Endothelial cell of umbilical vein (primary cell): ENCODE measurements around the gene UROD. TPM values are rescaled to one million over a fixed set of nuclear protein-coding genes. Genes with fewer than 3 reads are reported as not detected.

Experiments
- BruUV-seq: library from RNA; stranded (reverse); fragments of 400-500 nt; replicated peaks from 2 replicates; lab custom pipeline; 2021; lab: Mats Ljungman, UMichigan
- CTCF ChIA-PET: fragments of 300-600, 350-600 bp; sonication (Branson Sonifier 250); formaldehyde crosslinking; loops from one replicate; lab custom pipeline; 2021; ENCODE audit warnings: antibody characterized with exemption, inconsistent platforms; lab: Charles Lee
- POLR2A ChIA-PET: fragments of 300-600, 350-600 bp; sonication (Branson Sonifier 250); formaldehyde crosslinking; loops from one replicate; lab custom pipeline; 2021; ENCODE audit warnings: antibody characterized with exemption, inconsistent platforms; lab: Charles Lee
- DNase-seq: peaks from one replicate; pipeline ENCODE4 v3.0.0-alpha.2; 2011; ENCODE audit warnings: low read depth, low spot score
- FAIRE-seq: peaks from 2 replicates; lab custom pipeline; 2011; peaks lifted over from hg19 to GRCh38; lab: Jason Lieb, UNC
- H2AFZ ChIP-seq: 2 replicates; pipeline ENCODE4 v1.6.0; 2012; ENCODE audit warnings: low read depth, low read length, control low read depth, inconsistent platforms
- H3K27ac ChIP-seq: 2 replicates; pipeline ENCODE4 v1.5.1; 2011; ENCODE audit warnings: low read depth, mild to moderate bottlenecking, control low read depth, low read length, moderate library complexity; ENCODE audit not compliant: insufficient read depth
- H3K27me3 ChIP-seq, 2 experiments: 2 replicates each; pipeline versions ENCODE4 v1.6.0 to v1.6.1; 2011; ENCODE audit warnings: low read length in 2 of 2, mixed read lengths in 1 of 2; ENCODE audit not compliant: control insufficient read depth in 2 of 2, insufficient read depth in 2 of 2
- H3K36me3 ChIP-seq, 2 experiments: 2 replicates in 1 of 2; 3 replicates in 1 of 2; pipeline ENCODE4 v1.5.1; 2011; ENCODE audit warnings: low read length in 2 of 2, mild to moderate bottlenecking in 1 of 2, moderate library complexity in 1 of 2; ENCODE audit not compliant: control insufficient read depth in 2 of 2, insufficient read depth in 2 of 2; ENCODE audit errors: extremely low read depth in 1 of 2
- H3K4me1 ChIP-seq: 3 replicates; pipeline ENCODE4 v1.5.1; 2011; ENCODE audit warnings: mild to moderate bottlenecking, low read length; ENCODE audit not compliant: control insufficient read depth, insufficient read depth; ENCODE audit errors: extremely low read depth
- H3K4me2 ChIP-seq: 2 replicates; pipeline ENCODE4 v1.6.1; 2011; ENCODE audit warnings: low read length, control low read depth, mixed read lengths; ENCODE audit not compliant: insufficient read depth
- H3K4me3 ChIP-seq, 3 experiments: fragments of 200-600 bp in 1 of 3; sonication (generic), shearing (Covaris generic) in 1 of 3; replicated peaks in 1 of 3; 2 replicates each; pipeline ENCODE4 v1.5.1; 2011 to 2016; ENCODE audit warnings: control low read depth in 3 of 3, low read length in 3 of 3, mild to moderate bottlenecking in 2 of 3, inconsistent platforms in 1 of 3, low read depth in 1 of 3, moderate library complexity in 1 of 3; ENCODE audit not compliant: insufficient read depth in 1 of 3
- H3K79me2 ChIP-seq: 2 replicates; pipeline ENCODE4 v1.6.0; 2012; ENCODE audit warnings: low read length, inconsistent platforms; ENCODE audit not compliant: control insufficient read depth, insufficient read depth
- H3K9ac ChIP-seq: replicated peaks from 2 replicates; pipeline ENCODE3; 2011; ENCODE audit warnings: low read length, control low read depth; ENCODE audit not compliant: insufficient read depth; ENCODE audit errors: extremely low read depth
- H3K9me1 ChIP-seq: replicated peaks from 3 replicates; pipeline ENCODE4 v1.6.0; 2011; ENCODE audit warnings: mild to moderate bottlenecking, low read length; ENCODE audit not compliant: control insufficient read depth, insufficient read depth; ENCODE audit errors: extremely low read depth
- H3K9me3 ChIP-seq: replicated peaks from 2 replicates; pipeline ENCODE4 v1.5.1; 2012; ENCODE audit warnings: low read length, inconsistent platforms; ENCODE audit not compliant: control insufficient read depth, insufficient read depth
- H4K20me1 ChIP-seq: replicated peaks from 2 replicates; pipeline ENCODE3; 2011; ENCODE audit warnings: mild to moderate bottlenecking, low read length; ENCODE audit not compliant: control insufficient read depth, insufficient read depth; ENCODE audit errors: extremely low read depth
- CTCF ChIP-seq, 2 donors: IDR thresholded peaks; 1 replicate in 1 of 2; 2 replicates in 1 of 2; pipeline ENCODE4 v1.5.1; 2011; ENCODE audit warnings: low read length in 2 of 2, mild to moderate bottlenecking in 2 of 2, moderate library complexity in 2 of 2, control low read depth in 1 of 2, inconsistent platforms in 1 of 2, low read depth in 1 of 2; ENCODE audit not compliant: insufficient read depth in 1 of 2; ENCODE audit errors: extremely low read depth in 1 of 2
- EZH2 ChIP-seq: IDR thresholded peaks from 2 replicates; pipeline ENCODE4 v1.6.1; 2012; ENCODE audit warnings: borderline replicate concordance, low read depth, mild to moderate bottlenecking, moderate library complexity, low read length, inconsistent platforms; ENCODE audit not compliant: severe bottlenecking
- FOS ChIP-seq: IDR thresholded peaks from 2 replicates; pipeline ENCODE4 v1.6.1; 2011; ENCODE audit warnings: mild to moderate bottlenecking, low read length, moderate library complexity, borderline replicate concordance; ENCODE audit not compliant: insufficient read depth
- GATA2 ChIP-seq: IDR thresholded peaks from 2 replicates; pipeline ENCODE4 v1.7.0; 2011; ENCODE audit warnings: low read depth, mild to moderate bottlenecking, moderate library complexity, mixed read lengths, low read length; ENCODE audit not compliant: insufficient read length, insufficient read depth
- JUN ChIP-seq: IDR thresholded peaks from 2 replicates; pipeline ENCODE4 v1.6.1; 2011; ENCODE audit warnings: borderline replicate concordance, low read depth; ENCODE audit not compliant: insufficient read length, insufficient read depth
- MAX ChIP-seq: IDR thresholded peaks from 2 replicates; pipeline ENCODE4 v1.6.1; 2011; ENCODE audit not compliant: insufficient read depth, insufficient read length
- MYC ChIP-seq: IDR thresholded peaks from one replicate; pipeline ENCODE4 v1.6.1; 2011; ENCODE audit warnings: mild to moderate bottlenecking, low read depth, low read length
- POLR2A ChIP-seq: IDR thresholded peaks from 2 replicates; pipeline ENCODE4 v1.6.1; 2012; ENCODE audit warnings: low read depth, mild to moderate bottlenecking, control low read depth, low read length
- POLR2AphosphoS5 ChIP-seq: IDR thresholded peaks from 2 replicates; pipeline ENCODE4 v1.6.1; 2012; ENCODE audit warnings: low read depth, mild to moderate bottlenecking, control low read depth, low read length, moderate library complexity; ENCODE audit not compliant: insufficient read depth
- dilution Hi-C: fragments of 300-500 bp; cut with MboI; formaldehyde crosslinking; loops from one replicate; pipeline ENCODE4 v1.15.0; 2019; ENCODE audit warnings: low sequenced_read_pairs; ENCODE audit not compliant: extremely low pct_ligation_motif_present
- intact Hi-C: fragments of 100-400 bp; cut with micrococcal nuclease; formaldehyde crosslinking; loops from one replicate; pipeline ENCODE4 v1.10.0; 2022
- polyA plus RNA-seq, 4 experiments: library from polyadenylated mRNA; depleted of rRNA in 3 of 4; stranded (reverse) in 3 of 4; unstranded in 1 of 4; fragments of >200 nt; gene quantifications; 2 replicates each; pipeline versions ENCODE4 v1.2.1 to v1.2.3, GENCODE V29; 2011 to 2012; ENCODE audit warnings: missing spikeins in 1 of 4
- total RNA-seq: library from RNA; stranded (reverse); gene quantifications from 2 replicates; pipeline ENCODE4 v1.2.3, GENCODE V29; 2021

The UROD gene
- total and polyA plus RNA-seq, 2 donors (not counting 3 experiments of a cell fraction or from before 2014, with no cell fraction given): 192 to 636 TPM

- H3K79me2 ChIP-seq: no peaks in the 10 kb centered on the region
- ChIA-PET CTCF (interaction anchor here (1.2 kb wide), 1 partner anchor 24 kb away, joined by 4 read pairs; no protein-coding TSS in a partner anchor), POLR2A (no interaction called here)
- no peak for DNase-seq
- no peak for FAIRE-seq
- no peaks in the 10 kb centered on the region for H3K9me1 ChIP-seq
- H3K27ac ChIP-seq: no peak overlapping the region
- no TSS peak for BruUV-seq
- no peaks in the 10 kb centered on the region for H4K20me1 ChIP-seq
- H3K9me3 ChIP-seq: no peaks in the 10 kb centered on the region
- dilution Hi-C loops: no loop called here
- H3K27me3 ChIP-seq: no peaks in the 10 kb centered on the region
- H3K4me3 ChIP-seq: no peak overlapping the region
- H3K4me1 ChIP-seq: no peaks in the 10 kb centered on the region
- TF ChIP-seq MYC (no peak), GATA2 (no peak), CTCF (IDR thresholded peaks at IDR 0.05; ENCODE audit: extremely low read depth in 1 of 2, insufficient read depth in 1 of 2, low read depth in 1 of 2, low read length in 2 of 2) (no peak), POLR2AphosphoS5 (no peak), JUN (no peak), MAX (no peak), FOS (no peak), POLR2A (no peak), EZH2 (no peak)
- H3K9ac ChIP-seq: no peak overlapping the region
- H3K4me2 ChIP-seq: no peak overlapping the region
- no peak overlapping the region for H2AFZ ChIP-seq
- intact Hi-C loops: no loop called here
- peaks cover 0 to 2% of the 10 kb centered on the region in 2 experiments for H3K36me3 ChIP-seq
These were observed 26.8 kb downstream of the UROD start for GRCh38 chr1:45038661-45039364.
